SU-DHL-6 (cell line): ENCODE measurements around the gene KLF13.

Source experiments
- EZH2phosphoT487 ChIP-seq: fragments of 200-600 bp; sonication (generic), shearing (Covaris generic); conservative IDR thresholded peaks from 2 replicates; pipeline ENCODE4 v1.6.1; 2018; ENCODE audit warnings: mild to moderate bottlenecking, antibody characterized with exemption, low read length, moderate library complexity, mixed read lengths
- TF ChIP-seq, protein P1 (sequence below): fragments of 200-600 bp; sonication (generic); IDR thresholded peaks from one replicate; pipeline ENCODE4 v1.5.1; 2017; ENCODE audit warnings: antibody characterized with exemption, mild to moderate bottlenecking, low read length, moderate library complexity; ENCODE audit not compliant: insufficient read depth, poor library complexity, severe bottlenecking

DNA sequence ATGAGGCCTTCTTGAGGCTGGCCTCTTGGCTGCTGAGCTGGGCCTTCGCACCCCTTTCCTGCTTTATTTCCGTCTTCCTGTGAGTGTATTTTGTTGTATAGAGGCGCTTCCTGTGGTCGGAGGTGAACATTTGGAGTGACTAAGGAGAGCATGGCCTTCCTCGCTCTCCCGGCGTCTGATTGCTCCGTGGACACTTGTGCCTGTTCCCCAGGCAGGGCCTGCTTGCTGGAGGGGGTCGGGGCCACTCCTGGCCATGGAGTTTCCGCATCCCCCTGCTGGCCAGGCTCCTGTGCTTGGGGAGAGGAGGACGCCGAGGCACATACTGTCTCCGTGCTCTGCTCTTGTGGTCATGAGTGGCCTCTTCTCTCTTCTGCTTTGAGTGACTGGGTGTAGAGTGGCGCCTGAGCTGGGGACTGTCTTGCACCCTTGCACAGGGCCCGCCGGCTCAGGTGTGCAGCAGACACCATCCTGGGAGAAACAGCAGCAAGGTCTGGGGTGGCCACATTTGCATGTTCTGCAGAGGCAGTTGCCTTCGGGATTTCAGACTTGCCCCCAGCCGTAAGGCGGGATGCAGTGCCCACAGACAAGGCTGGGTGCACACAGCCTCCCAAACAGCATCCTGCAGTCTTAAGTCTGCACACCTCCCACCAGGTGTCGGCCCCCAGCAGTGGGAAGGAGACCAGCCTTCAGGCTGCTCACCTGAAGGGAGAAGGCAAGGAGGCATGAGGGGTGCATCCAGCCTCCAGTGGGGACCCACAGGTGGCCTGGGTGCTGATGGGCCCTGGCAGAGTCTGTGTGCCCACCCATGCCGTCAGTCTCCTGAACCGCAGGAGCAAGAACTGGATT lies 16.4 kb downstream of the KLF13 start:
- TF ChIP-seq, protein P1, sequence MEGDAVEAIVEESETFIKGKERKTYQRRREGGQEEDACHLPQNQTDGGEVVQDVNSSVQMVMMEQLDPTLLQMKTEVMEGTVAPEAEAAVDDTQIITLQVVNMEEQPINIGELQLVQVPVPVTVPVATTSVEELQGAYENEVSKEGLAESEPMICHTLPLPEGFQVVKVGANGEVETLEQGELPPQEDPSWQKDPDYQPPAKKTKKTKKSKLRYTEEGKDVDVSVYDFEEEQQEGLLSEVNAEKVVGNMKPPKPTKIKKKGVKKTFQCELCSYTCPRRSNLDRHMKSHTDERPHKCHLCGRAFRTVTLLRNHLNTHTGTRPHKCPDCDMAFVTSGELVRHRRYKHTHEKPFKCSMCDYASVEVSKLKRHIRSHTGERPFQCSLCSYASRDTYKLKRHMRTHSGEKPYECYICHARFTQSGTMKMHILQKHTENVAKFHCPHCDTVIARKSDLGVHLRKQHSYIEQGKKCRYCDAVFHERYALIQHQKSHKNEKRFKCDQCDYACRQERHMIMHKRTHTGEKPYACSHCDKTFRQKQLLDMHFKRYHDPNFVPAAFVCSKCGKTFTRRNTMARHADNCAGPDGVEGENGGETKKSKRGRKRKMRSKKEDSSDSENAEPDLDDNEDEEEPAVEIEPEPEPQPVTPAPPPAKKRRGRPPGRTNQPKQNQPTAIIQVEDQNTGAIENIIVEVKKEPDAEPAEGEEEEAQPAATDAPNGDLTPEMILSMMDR = no peak
- no peak for TF ChIP-seq EZH2phosphoT487
